Spleen (tissue), 7 donors: ENCODE data around the gene ACOT13.

Experiments
- POLR2AphosphoS5 ChIP-seq, 3 donors: sonication (generic); formaldehyde crosslinking; IDR thresholded peaks; one replicate each; pipeline ENCODE4 v1.5.1; 2017; ENCODE audit warnings: antibody characterized with exemption in 3 of 3
- TF ChIP-seq, protein P1 (sequence below), 11 experiments: fragments of 200-600 bp in 7 of 11; fragments of 450-650 bp in 4 of 11; sonication (generic) in 4 of 11; IDR thresholded peaks in 8 of 11; conservative IDR thresholded peaks in 3 of 11; 1 replicate in 7 of 11; 2 replicates in 4 of 11; pipeline versions ENCODE4 v1.4.0 to v1.8.0; 2016 to 2021; ENCODE audit warnings: antibody characterized with exemption in 11 of 11, inconsistent platforms in 4 of 11, mild to moderate bottlenecking in 1 of 11
- donor health status: DM: no; HTN: no; CAD: no; lungs with moderate emphysema.
- donor health status: DM: no; HTN: no; CAD: no.
- donor health status: DM: no; HTN: no; CAD: no.

DNA sequence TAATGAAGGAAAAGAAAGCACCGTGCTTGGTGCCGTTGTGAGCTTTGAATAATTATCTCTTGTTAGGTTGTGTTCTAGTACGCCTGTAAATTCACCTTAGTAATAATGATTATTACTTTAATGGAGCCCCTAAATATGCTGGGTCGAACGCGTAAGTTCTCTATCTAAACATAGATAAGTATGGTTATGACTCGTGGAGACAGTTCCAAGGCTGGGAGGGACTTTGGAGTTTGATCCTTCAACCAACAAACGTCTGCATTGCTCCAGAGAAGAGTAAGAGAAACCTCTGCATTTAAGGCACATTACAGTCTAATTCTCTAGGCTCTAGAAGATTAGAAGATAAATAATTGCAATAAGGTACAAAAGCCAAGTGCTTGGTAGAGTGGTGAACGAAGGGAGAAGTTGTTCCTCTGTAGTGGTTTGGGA, 514 bp downstream of the ACOT13 start:
- TF ChIP-seq, protein P1, sequence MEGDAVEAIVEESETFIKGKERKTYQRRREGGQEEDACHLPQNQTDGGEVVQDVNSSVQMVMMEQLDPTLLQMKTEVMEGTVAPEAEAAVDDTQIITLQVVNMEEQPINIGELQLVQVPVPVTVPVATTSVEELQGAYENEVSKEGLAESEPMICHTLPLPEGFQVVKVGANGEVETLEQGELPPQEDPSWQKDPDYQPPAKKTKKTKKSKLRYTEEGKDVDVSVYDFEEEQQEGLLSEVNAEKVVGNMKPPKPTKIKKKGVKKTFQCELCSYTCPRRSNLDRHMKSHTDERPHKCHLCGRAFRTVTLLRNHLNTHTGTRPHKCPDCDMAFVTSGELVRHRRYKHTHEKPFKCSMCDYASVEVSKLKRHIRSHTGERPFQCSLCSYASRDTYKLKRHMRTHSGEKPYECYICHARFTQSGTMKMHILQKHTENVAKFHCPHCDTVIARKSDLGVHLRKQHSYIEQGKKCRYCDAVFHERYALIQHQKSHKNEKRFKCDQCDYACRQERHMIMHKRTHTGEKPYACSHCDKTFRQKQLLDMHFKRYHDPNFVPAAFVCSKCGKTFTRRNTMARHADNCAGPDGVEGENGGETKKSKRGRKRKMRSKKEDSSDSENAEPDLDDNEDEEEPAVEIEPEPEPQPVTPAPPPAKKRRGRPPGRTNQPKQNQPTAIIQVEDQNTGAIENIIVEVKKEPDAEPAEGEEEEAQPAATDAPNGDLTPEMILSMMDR (IDR thresholded peaks at IDR 0.05 in 8 of 11, conservative IDR thresholded peaks at IDR 0.05 in 3 of 11) = no peak
- TF ChIP-seq POLR2AphosphoS5 (IDR thresholded peaks at IDR 0.05) = no peak
